Right lobe of liver (tissue), 6 donors: ENCODE results near the gene ZCCHC10. TPM values are rescaled to one million over a fixed set of nuclear protein-coding genes. Genes with fewer than 3 reads are reported as not detected.

Experiments used
- ATAC-seq, 4 donors: fragments of 200-7000 bp; cut with Tn5 transposase; one replicate each; pipeline ENCODE4 v1.9.1; 2020; ENCODE audit warnings: mild to moderate bottlenecking in 4 of 4, moderate library complexity in 4 of 4
- DNase-seq, 3 donors: peaks; one replicate each; pipeline ENCODE4 v3.0.0-alpha.2; 2020
- H3K27ac ChIP-seq, 3 donors: fragments of 200-600 bp; one replicate each; pipeline ENCODE4 v1.8.0; 2022
- H3K27me3 ChIP-seq, 2 donors: fragments of 200-600 bp; one replicate each; pipeline ENCODE4 v1.8.0; 2022
- H3K36me3 ChIP-seq, 4 donors: fragments of 200-600 bp; sonication (generic) in 1 of 4; one replicate each; pipeline versions ENCODE4 v1.5.1 to v1.8.0; 2017 to 2022; ENCODE audit warnings: control low read depth in 1 of 4
- H3K4me1 ChIP-seq, 4 donors: fragments of 200-600 bp; sonication (generic) in 1 of 4; one replicate each; pipeline versions ENCODE4 v1.5.1 to v1.8.0; 2017 to 2022; ENCODE audit warnings: control low read depth in 1 of 4
- H3K4me3 ChIP-seq, 3 donors: fragments of 200-600 bp; one replicate each; pipeline ENCODE4 v1.8.0; 2022
- H3K9me3 ChIP-seq, 4 donors: fragments of 200-600 bp; sonication (generic) in 1 of 4; one replicate each; pipeline versions ENCODE4 v1.5.1 to v1.8.0; 2017 to 2022; ENCODE audit warnings: control low read depth in 1 of 4
- POLR2A ChIP-seq: fragments of 450-650 bp; IDR thresholded peaks from one replicate; pipeline ENCODE4 v1.6.1; 2017; ENCODE audit warnings: antibody characterized with exemption, mild to moderate bottlenecking
- WGBS: methylation state at CpG from one replicate; pipeline ENCODE4 v1.1.6; 2018; ENCODE audit warnings: low coverage, low lambda C conversion rate; ENCODE audit not compliant: insufficient coverage; ENCODE audit errors: missing lambda C conversion rate; 5-methylcytosine and 5-hydroxymethylcytosine counted together
- intact Hi-C, 2 donors: fragments of 100-400 bp; cut with DNase I; formaldehyde crosslinking; loops; one replicate each; pipeline versions ENCODE4 v1.11.2 to v1.14.1; 2022
- total RNA-seq, 6 experiments: library from RNA; depleted of rRNA in 2 of 6; stranded (reverse); fragments of >200 nt in 2 of 6; fragmentation: NEBNext Ultra II Directional in 3 of 6; extraction: Animal tissue kit (Norgen Biotek cat#: 25700) in 3 of 6; gene quantifications; one replicate each; pipeline versions ENCODE4 v1.1.0 to v1.2.4, GENCODE V29; 2016 to 2023
- TF ChIP-seq, protein P1 (sequence below), 4 donors: fragments of 200-600 bp in 3 of 4; fragments of 450-650 bp in 1 of 4; IDR thresholded peaks; one replicate each; pipeline versions ENCODE4 v1.5.1 to v1.8.0; 2016 to 2022; ENCODE audit warnings: antibody characterized with exemption in 4 of 4, mild to moderate bottlenecking in 2 of 4
- donor health status: DM: no; HTN: yes; CAD: no.
- donor health status: DM: no; HTN: no; CAD: no.
- donor health status: DM: no; HTN: no; CAD: no.
- donor health status: DM: no; HTN: yes; CAD: no.
- donor health status: DM: no; HTN: yes; CAD: no.

Gene ZCCHC10
- total RNA-seq, 6 experiments from 2014 or later = 2.6 to 11.0 (median 9.0) TPM

DNA sequence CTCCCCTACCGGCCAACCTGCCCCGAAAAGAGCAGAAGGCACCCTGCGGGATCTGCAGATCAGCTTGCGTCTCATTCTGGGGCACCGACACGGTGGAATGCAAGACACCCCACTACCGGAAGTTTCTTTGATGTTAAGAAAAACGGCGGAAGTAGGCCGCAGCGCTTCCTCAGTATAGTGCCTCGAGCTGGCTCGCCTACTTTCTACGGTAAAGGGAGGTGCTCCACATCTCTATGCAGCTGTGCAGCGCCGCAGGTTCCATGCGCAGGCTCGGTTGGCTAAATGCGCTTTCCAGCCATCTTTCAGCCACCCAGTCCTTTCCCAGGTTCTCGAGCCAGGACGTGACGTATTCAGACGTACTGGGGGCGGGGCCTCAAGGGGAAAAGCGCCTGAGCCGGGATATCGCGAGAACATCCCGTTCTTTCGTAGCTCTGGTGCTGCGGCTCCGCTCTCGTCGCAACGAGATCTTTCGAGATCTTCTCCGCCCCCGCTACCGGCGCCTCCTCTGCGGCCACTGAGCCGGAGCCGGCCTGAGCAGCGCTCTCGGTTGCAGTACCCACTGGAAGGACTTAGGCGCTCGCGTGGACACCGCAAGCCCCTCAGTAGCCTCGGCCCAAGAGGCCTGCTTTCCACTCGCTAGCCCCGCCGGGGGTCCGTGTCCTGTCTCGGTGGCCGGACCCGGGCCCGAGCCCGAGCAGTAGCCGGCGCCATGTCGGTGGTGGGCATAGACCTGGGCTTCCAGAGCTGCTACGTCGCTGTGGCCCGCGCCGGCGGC is 25.4 kb upstream of the ZCCHC10 start, which contains the start of gene HSPA4:
Gene HSPA4 (plus strand): TSS at position 472 of the 775 bp plus-strand sequence. CDS start 238 bp downstream, at position 710.
- Histone ChIP-seq H3K27me3 (no peaks in the 10 kb centered on the region), H3K9me3 (no peaks in the 10 kb centered on the region), H3K4me1 (peaks cover 0 to 31% (median 13%) of the 10 kb centered on the region in 4 donors), H3K36me3 (no peaks in the 10 kb centered on the region), H3K27ac (peak within 1 kb of the TSS; percentile 99 to 100 (median 100)), H3K4me3 (peak within 1 kb of the TSS; percentile 74 to 85 (median 77))
- intact Hi-C loops = no loop called here
- DNase-seq (peak; percentile 97 to 98 (median 97)), ATAC-seq (peak; percentile 89 to 92 (median 90))
- WGBS = 2% methylated on average over 30 of the region's 68 CpGs
- peak; percentile 93 for TF ChIP-seq POLR2A
- TF ChIP-seq, protein P1, sequence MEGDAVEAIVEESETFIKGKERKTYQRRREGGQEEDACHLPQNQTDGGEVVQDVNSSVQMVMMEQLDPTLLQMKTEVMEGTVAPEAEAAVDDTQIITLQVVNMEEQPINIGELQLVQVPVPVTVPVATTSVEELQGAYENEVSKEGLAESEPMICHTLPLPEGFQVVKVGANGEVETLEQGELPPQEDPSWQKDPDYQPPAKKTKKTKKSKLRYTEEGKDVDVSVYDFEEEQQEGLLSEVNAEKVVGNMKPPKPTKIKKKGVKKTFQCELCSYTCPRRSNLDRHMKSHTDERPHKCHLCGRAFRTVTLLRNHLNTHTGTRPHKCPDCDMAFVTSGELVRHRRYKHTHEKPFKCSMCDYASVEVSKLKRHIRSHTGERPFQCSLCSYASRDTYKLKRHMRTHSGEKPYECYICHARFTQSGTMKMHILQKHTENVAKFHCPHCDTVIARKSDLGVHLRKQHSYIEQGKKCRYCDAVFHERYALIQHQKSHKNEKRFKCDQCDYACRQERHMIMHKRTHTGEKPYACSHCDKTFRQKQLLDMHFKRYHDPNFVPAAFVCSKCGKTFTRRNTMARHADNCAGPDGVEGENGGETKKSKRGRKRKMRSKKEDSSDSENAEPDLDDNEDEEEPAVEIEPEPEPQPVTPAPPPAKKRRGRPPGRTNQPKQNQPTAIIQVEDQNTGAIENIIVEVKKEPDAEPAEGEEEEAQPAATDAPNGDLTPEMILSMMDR (IDR thresholded peaks at IDR 0.05) = no peak

DNA sequence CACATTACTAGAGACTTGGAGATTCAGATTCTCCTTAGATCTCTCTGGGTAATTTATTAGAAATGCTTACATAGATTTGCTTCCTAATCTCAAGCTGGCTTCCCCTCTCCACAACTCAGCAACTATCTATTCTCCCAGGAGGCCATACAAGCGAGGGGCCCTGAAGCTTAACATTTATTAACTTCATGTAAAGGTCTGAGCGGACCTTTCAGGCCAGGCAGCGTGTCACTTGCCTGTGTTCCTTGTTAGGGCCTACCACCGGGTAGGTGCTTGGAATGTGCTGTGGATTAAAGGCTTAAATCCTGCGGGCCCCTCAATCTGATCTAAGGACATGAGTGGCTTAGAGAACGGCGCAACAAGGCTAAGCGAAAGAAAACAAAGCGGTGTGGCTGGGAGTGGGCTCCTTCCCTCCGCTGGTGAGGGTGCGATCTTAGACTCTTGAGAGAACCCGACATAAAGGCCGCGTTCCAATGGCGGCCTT is 24.8 kb upstream of the ZCCHC10 start:
- peak in 3 of 4 donors; percentile 1 to 6 (median 2) for ATAC-seq
- no peak for TF ChIP-seq POLR2A
- TF ChIP-seq, protein P1 (IDR thresholded peaks at IDR 0.05) = no peak
- intact Hi-C loops = no loop called here
- no peak for DNase-seq
- Histone ChIP-seq H3K27me3 (no peaks in the 10 kb centered on the region), H3K4me1 (peaks cover 0 to 27% (median 13%) of the 10 kb centered on the region in 4 donors), H3K27ac (peak overlapping the region; percentile 99 to 100 (median 100)), H3K4me3 (peak overlapping the region; percentile 74 to 85 (median 77)), H3K36me3 (no peaks in the 10 kb centered on the region), H3K9me3 (no peaks in the 10 kb centered on the region)
- 0% methylated on average over 10 of the region's 15 CpGs for WGBS

DNA sequence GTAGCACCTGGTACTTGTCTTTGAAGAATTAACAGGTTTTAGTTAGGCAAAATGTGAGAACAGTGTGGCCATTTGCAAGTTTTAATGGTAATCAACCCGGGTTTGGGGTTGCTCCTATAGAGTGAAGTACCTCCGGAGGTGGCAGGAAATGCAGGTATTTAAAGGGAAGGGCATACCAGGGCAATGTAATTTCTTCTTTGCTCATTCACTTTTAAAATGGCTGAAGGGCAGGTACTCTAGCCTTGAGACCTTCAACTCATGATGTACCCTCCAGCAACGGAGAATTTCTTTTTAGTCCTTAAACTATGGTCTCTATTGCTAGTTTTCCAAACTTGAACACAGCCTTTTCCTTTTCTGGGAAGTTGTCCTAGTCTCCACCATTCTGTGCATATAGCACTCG is 24.2 kb upstream of the ZCCHC10 start:
- WGBS = 26% methylated on average over 4 of the region's 4 CpGs
- ATAC-seq (no peak), DNase-seq (no peak)
- intact Hi-C loops = no loop called here
- Histone ChIP-seq H3K27me3 (no peaks in the 10 kb centered on the region), H3K27ac (peak overlapping the region; percentile 99 to 100 (median 100)), H3K36me3 (no peaks in the 10 kb centered on the region), H3K9me3 (no peaks in the 10 kb centered on the region), H3K4me3 (peak overlapping the region; percentile 74 to 85 (median 77)), H3K4me1 (peaks cover 0 to 27% (median 13%) of the 10 kb centered on the region in 4 donors)
- no peak for TF ChIP-seq POLR2A
- TF ChIP-seq, protein P1 (IDR thresholded peaks at IDR 0.05) = no peak

DNA sequence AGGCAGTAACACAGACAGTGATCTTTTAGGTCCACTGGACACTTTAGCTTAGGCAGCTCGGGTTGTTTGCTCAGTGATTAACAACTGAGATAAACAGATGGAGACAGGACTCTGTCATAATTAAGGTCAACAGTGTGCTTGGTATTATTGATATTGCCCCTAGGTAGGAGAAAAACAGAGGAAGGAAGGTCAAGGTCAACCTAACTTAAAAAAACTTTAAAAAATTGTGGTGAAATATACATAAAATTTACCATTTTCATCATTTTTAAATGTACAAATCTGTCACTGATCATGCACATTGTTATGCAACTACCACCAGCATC is 23.3 kb upstream of the ZCCHC10 start:
- ATAC-seq (peak; percentile 52 to 67 (median 56)), DNase-seq (no peak)
- no peak overlapping the region for H3K4me3 ChIP-seq
- no peaks in the 10 kb centered on the region for H3K27me3 ChIP-seq
- no peak for TF ChIP-seq POLR2A
- TF ChIP-seq, protein P1 (IDR thresholded peaks at IDR 0.05) = no peak
- no peaks in the 10 kb centered on the region for H3K36me3 ChIP-seq
- H3K4me1 ChIP-seq = peaks cover 0 to 27% (median 13%) of the 10 kb centered on the region in 4 donors
- H3K9me3 ChIP-seq = no peaks in the 10 kb centered on the region
- intact Hi-C loops = no loop called here
- 10% methylated on average over 1 of the region's 1 CpG for WGBS
- peak overlapping the region; percentile 99 to 100 (median 100) for H3K27ac ChIP-seq
